GM21825 (cell line): ENCODE results near the gene TPPP3.

Experiments
- ATAC-seq: cut with Tn5 transposase; IDR thresholded peaks from one replicate; pipeline ENCODE4 v1.9.1; 2021; ENCODE audit warnings: mild to moderate bottlenecking, moderate library complexity; ENCODE audit not compliant: unreplicated experiment

TPPP3 gene

DNA sequence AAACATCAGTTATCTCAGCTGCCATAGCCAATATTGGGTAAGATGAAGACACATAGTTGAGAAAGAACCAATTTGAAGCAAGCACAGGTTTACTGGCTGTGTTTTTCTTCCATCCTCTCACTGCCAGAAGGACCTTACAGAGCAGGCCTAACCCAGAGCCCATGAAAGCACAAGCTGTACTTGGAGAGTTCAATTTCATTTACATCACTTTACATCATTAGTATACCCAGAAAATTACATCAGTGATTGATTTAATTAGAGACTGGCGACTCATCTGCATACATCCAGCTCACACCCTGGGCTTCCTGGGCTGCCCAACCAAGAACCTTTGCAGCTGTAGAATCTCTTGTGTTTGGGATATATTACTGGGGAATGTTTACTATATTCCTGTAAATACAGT is 43.0 kb downstream of the TPPP3 start:
- no peak for ATAC-seq

DNA sequence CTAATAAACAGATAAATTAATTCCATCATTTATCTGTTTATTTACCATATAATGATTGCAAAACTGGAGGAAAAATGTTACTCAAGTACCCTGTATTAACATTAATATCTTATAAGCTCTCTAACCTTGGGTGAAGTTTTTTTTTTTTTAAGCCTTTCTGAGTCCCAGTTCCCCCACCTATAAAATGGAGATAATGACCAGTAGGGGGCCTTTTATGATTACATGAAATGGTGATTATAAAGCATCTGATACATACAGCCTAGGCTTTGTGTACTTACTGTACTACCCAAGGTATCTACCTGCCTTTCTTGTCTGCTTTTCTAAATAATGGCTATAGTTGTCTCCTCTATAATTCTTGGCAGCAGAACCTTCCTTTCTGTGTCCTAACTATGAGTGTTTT is 44.1 kb downstream of the TPPP3 start:
- no peak for ATAC-seq

DNA sequence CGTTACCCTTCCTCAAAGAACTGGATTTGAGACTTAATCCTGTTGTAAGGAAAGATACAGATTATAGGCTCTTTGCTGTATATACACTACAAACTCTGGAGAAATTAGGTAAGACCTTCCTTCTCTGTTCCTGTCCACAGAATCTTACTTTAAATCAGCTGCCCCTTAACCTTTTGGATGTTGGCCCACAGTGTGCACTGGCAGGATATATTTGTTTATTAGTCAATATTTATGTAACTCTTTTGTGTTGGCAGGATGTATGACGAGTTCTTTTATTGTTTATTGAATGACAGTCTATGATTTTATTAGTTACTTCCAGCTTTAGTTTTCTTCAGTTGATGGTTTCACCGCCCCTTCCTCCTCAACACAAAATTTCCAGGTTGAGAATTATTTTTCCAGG is 47.0 kb downstream of the TPPP3 start:
- no peak for ATAC-seq

DNA sequence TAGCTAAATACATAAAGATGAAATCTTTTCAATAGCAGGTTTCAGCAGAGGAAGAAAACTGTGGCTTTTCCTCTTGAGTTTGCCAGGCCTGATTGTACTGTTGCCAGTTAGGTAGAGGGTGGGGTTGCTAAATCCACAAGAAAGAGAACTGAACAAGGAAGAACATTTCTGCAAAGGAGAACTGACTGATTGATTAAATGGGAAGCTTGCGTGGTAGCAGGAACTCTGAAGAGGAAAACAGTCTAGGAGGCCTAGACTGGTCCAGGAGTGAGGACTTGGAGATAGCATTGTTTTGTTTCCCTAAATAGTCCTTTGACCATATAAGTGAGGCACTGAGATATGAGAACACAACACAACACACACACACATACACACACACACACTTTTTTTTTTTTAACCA is 47.9 kb downstream of the TPPP3 start:
- no peak for ATAC-seq

DNA sequence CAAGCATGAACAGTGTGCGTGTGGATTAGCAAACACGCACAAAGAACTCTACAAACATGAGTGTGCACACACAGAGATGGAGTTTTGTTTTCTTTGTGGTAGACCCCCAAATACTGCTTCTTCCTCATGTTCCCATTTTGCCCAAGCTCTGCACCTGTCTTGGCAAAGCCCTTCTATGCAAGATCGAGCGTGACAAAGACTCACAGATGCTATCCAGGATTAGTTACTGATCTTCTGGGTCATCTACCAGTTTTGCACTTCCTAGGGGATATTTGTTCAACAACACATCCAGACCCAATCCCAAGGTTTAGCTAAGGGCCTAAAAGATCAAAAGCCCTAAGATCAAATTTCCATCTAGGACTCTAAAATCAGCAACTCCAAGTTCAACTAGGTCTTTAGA is 50.7 kb downstream of the TPPP3 start:
- no peak for ATAC-seq

DNA sequence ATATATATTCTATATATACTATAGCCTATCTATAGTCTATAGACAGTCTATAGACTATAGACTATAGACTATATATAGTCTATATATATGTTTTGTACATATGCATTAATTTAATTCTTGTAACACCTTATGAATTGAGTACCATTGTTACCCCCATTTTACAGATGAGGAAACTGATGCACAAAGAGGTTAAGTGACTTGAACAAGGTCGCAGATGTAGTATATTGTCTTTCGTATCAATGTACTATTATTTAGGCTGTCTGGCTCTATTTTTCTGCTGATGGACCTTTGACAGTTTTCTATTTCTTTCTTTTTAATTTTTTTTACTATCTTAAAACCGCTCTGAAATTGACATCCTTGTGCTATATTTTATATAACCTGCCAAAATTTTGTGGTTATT is 52.0 kb downstream of the TPPP3 start:
- ATAC-seq, result no peak
